Endothelial cell of umbilical vein (primary cell): Measurements from ENCODE around the gene OSER1. TPM values are rescaled to one million over a fixed set of nuclear protein-coding genes. Genes with fewer than 3 reads are reported as not detected.

ENCODE experiments used
- BruUV-seq: library from RNA; stranded (reverse); fragments of 400-500 nt; replicated peaks from 2 replicates; lab custom pipeline; 2021; lab: Mats Ljungman, UMichigan
- CTCF ChIA-PET: fragments of 300-600, 350-600 bp; sonication (Branson Sonifier 250); formaldehyde crosslinking; loops from one replicate; lab custom pipeline; 2021; ENCODE audit warnings: antibody characterized with exemption, inconsistent platforms; lab: Charles Lee
- POLR2A ChIA-PET: fragments of 300-600, 350-600 bp; sonication (Branson Sonifier 250); formaldehyde crosslinking; loops from one replicate; lab custom pipeline; 2021; ENCODE audit warnings: antibody characterized with exemption, inconsistent platforms; lab: Charles Lee
- DNase-seq: peaks from one replicate; pipeline ENCODE4 v3.0.0-alpha.2; 2011; ENCODE audit warnings: low read depth, low spot score
- FAIRE-seq: peaks from 2 replicates; lab custom pipeline; 2011; peaks lifted over from hg19 to GRCh38; lab: Jason Lieb, UNC
- H2AFZ ChIP-seq: 2 replicates; pipeline ENCODE4 v1.6.0; 2012; ENCODE audit warnings: low read depth, low read length, control low read depth, inconsistent platforms
- H3K27ac ChIP-seq: 2 replicates; pipeline ENCODE4 v1.5.1; 2011; ENCODE audit warnings: low read depth, mild to moderate bottlenecking, control low read depth, low read length, moderate library complexity; ENCODE audit not compliant: insufficient read depth
- H3K27me3 ChIP-seq, 2 experiments: 2 replicates each; pipeline versions ENCODE4 v1.6.0 to v1.6.1; 2011; ENCODE audit warnings: low read length in 2 of 2, mixed read lengths in 1 of 2; ENCODE audit not compliant: control insufficient read depth in 2 of 2, insufficient read depth in 2 of 2
- H3K36me3 ChIP-seq, 2 experiments: 2 replicates in 1 of 2; 3 replicates in 1 of 2; pipeline ENCODE4 v1.5.1; 2011; ENCODE audit warnings: low read length in 2 of 2, mild to moderate bottlenecking in 1 of 2, moderate library complexity in 1 of 2; ENCODE audit not compliant: control insufficient read depth in 2 of 2, insufficient read depth in 2 of 2; ENCODE audit errors: extremely low read depth in 1 of 2
- H3K4me1 ChIP-seq: 3 replicates; pipeline ENCODE4 v1.5.1; 2011; ENCODE audit warnings: mild to moderate bottlenecking, low read length; ENCODE audit not compliant: control insufficient read depth, insufficient read depth; ENCODE audit errors: extremely low read depth
- H3K4me2 ChIP-seq: 2 replicates; pipeline ENCODE4 v1.6.1; 2011; ENCODE audit warnings: low read length, control low read depth, mixed read lengths; ENCODE audit not compliant: insufficient read depth
- H3K4me3 ChIP-seq, 3 experiments: fragments of 200-600 bp in 1 of 3; sonication (generic), shearing (Covaris generic) in 1 of 3; replicated peaks in 1 of 3; 2 replicates each; pipeline ENCODE4 v1.5.1; 2011 to 2016; ENCODE audit warnings: control low read depth in 3 of 3, low read length in 3 of 3, mild to moderate bottlenecking in 2 of 3, inconsistent platforms in 1 of 3, low read depth in 1 of 3, moderate library complexity in 1 of 3; ENCODE audit not compliant: insufficient read depth in 1 of 3
- H3K79me2 ChIP-seq: 2 replicates; pipeline ENCODE4 v1.6.0; 2012; ENCODE audit warnings: low read length, inconsistent platforms; ENCODE audit not compliant: control insufficient read depth, insufficient read depth
- H3K9ac ChIP-seq: replicated peaks from 2 replicates; pipeline ENCODE3; 2011; ENCODE audit warnings: low read length, control low read depth; ENCODE audit not compliant: insufficient read depth; ENCODE audit errors: extremely low read depth
- H3K9me1 ChIP-seq: replicated peaks from 3 replicates; pipeline ENCODE4 v1.6.0; 2011; ENCODE audit warnings: mild to moderate bottlenecking, low read length; ENCODE audit not compliant: control insufficient read depth, insufficient read depth; ENCODE audit errors: extremely low read depth
- H3K9me3 ChIP-seq: replicated peaks from 2 replicates; pipeline ENCODE4 v1.5.1; 2012; ENCODE audit warnings: low read length, inconsistent platforms; ENCODE audit not compliant: control insufficient read depth, insufficient read depth
- H4K20me1 ChIP-seq: replicated peaks from 2 replicates; pipeline ENCODE3; 2011; ENCODE audit warnings: mild to moderate bottlenecking, low read length; ENCODE audit not compliant: control insufficient read depth, insufficient read depth; ENCODE audit errors: extremely low read depth
- EZH2 ChIP-seq: IDR thresholded peaks from 2 replicates; pipeline ENCODE4 v1.6.1; 2012; ENCODE audit warnings: borderline replicate concordance, low read depth, mild to moderate bottlenecking, moderate library complexity, low read length, inconsistent platforms; ENCODE audit not compliant: severe bottlenecking
- FOS ChIP-seq: IDR thresholded peaks from 2 replicates; pipeline ENCODE4 v1.6.1; 2011; ENCODE audit warnings: mild to moderate bottlenecking, low read length, moderate library complexity, borderline replicate concordance; ENCODE audit not compliant: insufficient read depth
- GATA2 ChIP-seq: IDR thresholded peaks from 2 replicates; pipeline ENCODE4 v1.7.0; 2011; ENCODE audit warnings: low read depth, mild to moderate bottlenecking, moderate library complexity, mixed read lengths, low read length; ENCODE audit not compliant: insufficient read length, insufficient read depth
- JUN ChIP-seq: IDR thresholded peaks from 2 replicates; pipeline ENCODE4 v1.6.1; 2011; ENCODE audit warnings: borderline replicate concordance, low read depth; ENCODE audit not compliant: insufficient read length, insufficient read depth
- MYC ChIP-seq: IDR thresholded peaks from one replicate; pipeline ENCODE4 v1.6.1; 2011; ENCODE audit warnings: mild to moderate bottlenecking, low read depth, low read length
- POLR2A ChIP-seq: IDR thresholded peaks from 2 replicates; pipeline ENCODE4 v1.6.1; 2012; ENCODE audit warnings: low read depth, mild to moderate bottlenecking, control low read depth, low read length
- POLR2AphosphoS5 ChIP-seq: IDR thresholded peaks from 2 replicates; pipeline ENCODE4 v1.6.1; 2012; ENCODE audit warnings: low read depth, mild to moderate bottlenecking, control low read depth, low read length, moderate library complexity; ENCODE audit not compliant: insufficient read depth
- dilution Hi-C: fragments of 300-500 bp; cut with MboI; formaldehyde crosslinking; loops from one replicate; pipeline ENCODE4 v1.15.0; 2019; ENCODE audit warnings: low sequenced_read_pairs; ENCODE audit not compliant: extremely low pct_ligation_motif_present
- intact Hi-C: fragments of 100-400 bp; cut with micrococcal nuclease; formaldehyde crosslinking; loops from one replicate; pipeline ENCODE4 v1.10.0; 2022
- polyA plus RNA-seq, 4 experiments: library from polyadenylated mRNA; depleted of rRNA in 3 of 4; stranded (reverse) in 3 of 4; unstranded in 1 of 4; fragments of >200 nt; gene quantifications; 2 replicates each; pipeline versions ENCODE4 v1.2.1 to v1.2.3, GENCODE V29; 2011 to 2012; ENCODE audit warnings: missing spikeins in 1 of 4
- total RNA-seq: library from RNA; stranded (reverse); gene quantifications from 2 replicates; pipeline ENCODE4 v1.2.3, GENCODE V29; 2021
- TF ChIP-seq, protein P1 (sequence below), 2 donors: IDR thresholded peaks; 1 replicate in 1 of 2; 2 replicates in 1 of 2; pipeline ENCODE4 v1.5.1; 2011; ENCODE audit warnings: low read length in 2 of 2, mild to moderate bottlenecking in 2 of 2, moderate library complexity in 2 of 2, control low read depth in 1 of 2, inconsistent platforms in 1 of 2, low read depth in 1 of 2; ENCODE audit not compliant: insufficient read depth in 1 of 2; ENCODE audit errors: extremely low read depth in 1 of 2
- TF ChIP-seq, protein P2 (sequence below): IDR thresholded peaks from 2 replicates; pipeline ENCODE4 v1.6.1; 2011; ENCODE audit not compliant: insufficient read depth, insufficient read length

The OSER1 gene
- total and polyA plus RNA-seq, 2 donors (not counting 3 experiments of a cell fraction or from before 2014, with no cell fraction given), result 30.8 to 36.0 TPM

DNA sequence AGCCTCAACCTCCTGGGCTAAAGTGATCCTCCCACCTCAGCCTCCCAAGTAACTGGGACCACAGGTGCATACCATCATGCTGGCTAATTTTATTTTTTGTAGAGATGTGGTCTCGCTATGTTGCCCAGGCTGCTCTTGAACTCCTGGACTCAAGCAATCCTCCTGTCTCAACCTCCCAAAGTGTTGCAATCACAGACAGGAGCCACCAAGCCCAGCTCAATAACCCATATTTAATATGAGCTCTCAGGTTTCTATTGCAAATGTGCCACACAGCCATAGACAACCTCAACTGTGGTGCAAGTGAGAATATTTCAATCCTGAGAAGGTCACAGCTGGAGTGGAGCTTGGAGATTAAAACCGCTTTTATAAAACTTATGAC, 38.0 kb downstream of the OSER1 start:
- Histone ChIP-seq H3K36me3 (no peaks in the 10 kb centered on the region), H3K27ac (no peak overlapping the region), H3K4me1 (no peaks in the 10 kb centered on the region), H2AFZ (no peak overlapping the region), H4K20me1 (no peaks in the 10 kb centered on the region), H3K79me2 (no peaks in the 10 kb centered on the region), H3K4me3 (no peak overlapping the region), H3K4me2 (no peak overlapping the region), H3K27me3 (peaks cover 11 to 24% of the 10 kb centered on the region in 2 experiments), H3K9me1 (no peaks in the 10 kb centered on the region), H3K9me3 (no peaks in the 10 kb centered on the region), H3K9ac (no peak overlapping the region)
- ChIA-PET POLR2A (no interaction called here), CTCF (interaction anchor here (0.8 to 2.0 kb wide), 2 partner anchors 54 to 56 kb away, joined by 3 to 4 read pairs; no protein-coding TSS in a partner anchor)
- no peak for DNase-seq
- no TSS peak for BruUV-seq
- TF ChIP-seq, protein P1, sequence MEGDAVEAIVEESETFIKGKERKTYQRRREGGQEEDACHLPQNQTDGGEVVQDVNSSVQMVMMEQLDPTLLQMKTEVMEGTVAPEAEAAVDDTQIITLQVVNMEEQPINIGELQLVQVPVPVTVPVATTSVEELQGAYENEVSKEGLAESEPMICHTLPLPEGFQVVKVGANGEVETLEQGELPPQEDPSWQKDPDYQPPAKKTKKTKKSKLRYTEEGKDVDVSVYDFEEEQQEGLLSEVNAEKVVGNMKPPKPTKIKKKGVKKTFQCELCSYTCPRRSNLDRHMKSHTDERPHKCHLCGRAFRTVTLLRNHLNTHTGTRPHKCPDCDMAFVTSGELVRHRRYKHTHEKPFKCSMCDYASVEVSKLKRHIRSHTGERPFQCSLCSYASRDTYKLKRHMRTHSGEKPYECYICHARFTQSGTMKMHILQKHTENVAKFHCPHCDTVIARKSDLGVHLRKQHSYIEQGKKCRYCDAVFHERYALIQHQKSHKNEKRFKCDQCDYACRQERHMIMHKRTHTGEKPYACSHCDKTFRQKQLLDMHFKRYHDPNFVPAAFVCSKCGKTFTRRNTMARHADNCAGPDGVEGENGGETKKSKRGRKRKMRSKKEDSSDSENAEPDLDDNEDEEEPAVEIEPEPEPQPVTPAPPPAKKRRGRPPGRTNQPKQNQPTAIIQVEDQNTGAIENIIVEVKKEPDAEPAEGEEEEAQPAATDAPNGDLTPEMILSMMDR (IDR thresholded peaks at IDR 0.05; ENCODE audit: extremely low read depth in 1 of 2, insufficient read depth in 1 of 2, low read depth in 1 of 2, low read length in 2 of 2), result no peak
- TF ChIP-seq FOS (no peak), GATA2 (no peak), POLR2AphosphoS5 (no peak), JUN (no peak), MYC (no peak), EZH2 (no peak), POLR2A (no peak)
- TF ChIP-seq, protein P2, sequence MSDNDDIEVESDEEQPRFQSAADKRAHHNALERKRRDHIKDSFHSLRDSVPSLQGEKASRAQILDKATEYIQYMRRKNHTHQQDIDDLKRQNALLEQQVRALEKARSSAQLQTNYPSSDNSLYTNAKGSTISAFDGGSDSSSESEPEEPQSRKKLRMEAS, result no peak
- FAIRE-seq, result no peak
- dilution Hi-C loops (no loop called here), intact Hi-C loops (no loop called here)
